Measurements from ENCODE around the gene A2ML1.

GRCh38 chr12:8903646-8904045 is 81.2 kb downstream of the A2ML1 start:
- TF ChIP-seq CTCF (IDR thresholded peaks at IDR 0.05), result no peak
- no peak for TF ChIP-seq POLR2A (IDR thresholded peaks at IDR 0.05)
